Measurements from ENCODE around the gene DNAJA4.

Gene DNAJA4

DNA sequence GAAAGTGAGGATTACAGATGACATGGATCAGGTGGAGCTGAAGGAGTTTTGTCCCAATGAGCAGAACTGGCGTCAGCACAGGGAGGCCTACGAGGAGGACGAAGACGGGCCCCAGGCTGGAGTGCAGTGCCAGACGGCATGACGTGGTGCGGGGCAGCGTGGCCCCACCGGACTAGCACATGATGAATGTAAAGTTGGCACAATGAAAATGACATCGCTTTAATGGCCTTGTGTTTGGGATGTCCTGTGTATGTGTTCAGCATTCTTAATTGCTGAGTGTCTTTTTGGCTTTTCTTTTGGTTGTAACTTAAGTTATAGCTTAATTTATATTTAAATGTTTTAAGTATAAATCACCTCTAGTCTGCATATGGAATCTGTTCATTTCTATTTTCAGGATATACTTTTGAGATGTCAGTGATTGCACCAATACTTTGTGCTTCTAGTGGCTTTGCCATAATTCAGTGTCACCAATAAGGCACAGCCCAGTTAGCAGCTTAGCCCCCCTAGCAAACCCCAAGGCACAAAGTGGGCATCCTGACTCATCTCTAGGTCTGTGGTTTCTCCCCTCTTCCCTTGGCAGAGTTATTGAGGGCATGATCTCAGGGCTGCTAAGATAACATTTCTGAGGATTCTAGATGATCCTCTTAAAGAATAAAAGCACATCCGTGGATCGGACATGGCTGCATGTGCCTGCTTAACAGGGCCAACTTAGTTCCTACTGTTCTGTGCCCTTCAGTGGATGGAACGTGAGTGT lies 16.1 kb downstream of the DNAJA4 start:
- DNase-seq (ENCODE audit: low read depth) = no peak

GRCh38 chr15:78282324-78282723 lies 18.0 kb downstream of the DNAJA4 start:
- no peak for DNase-seq (ENCODE audit: low read depth)

- DNase-seq (ENCODE audit: low read depth) = no peak
These were observed 20.4 kb downstream of the DNAJA4 start for GRCh38 chr15:78284758-78285157.

DNA sequence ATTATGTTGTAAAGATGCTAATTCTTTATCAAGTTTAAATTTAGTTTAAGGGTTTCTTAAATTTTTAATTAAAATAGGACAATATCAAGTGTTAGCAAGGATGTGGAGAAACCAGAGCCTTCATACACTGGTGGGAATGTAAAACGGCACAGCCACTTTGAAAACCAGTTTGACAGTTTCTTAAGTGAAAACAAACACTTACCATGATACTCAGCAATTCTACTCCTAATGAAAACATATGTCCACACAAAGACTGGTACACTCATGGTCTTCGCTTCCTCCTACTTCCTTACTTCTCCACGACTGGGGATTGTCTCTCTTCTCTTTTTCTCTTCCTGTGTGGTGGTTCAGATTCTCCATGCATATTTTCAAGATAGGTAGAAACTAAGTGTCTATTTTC lies 25.9 kb downstream of the DNAJA4 start:
- no peak for DNase-seq (ENCODE audit: low read depth)

DNA sequence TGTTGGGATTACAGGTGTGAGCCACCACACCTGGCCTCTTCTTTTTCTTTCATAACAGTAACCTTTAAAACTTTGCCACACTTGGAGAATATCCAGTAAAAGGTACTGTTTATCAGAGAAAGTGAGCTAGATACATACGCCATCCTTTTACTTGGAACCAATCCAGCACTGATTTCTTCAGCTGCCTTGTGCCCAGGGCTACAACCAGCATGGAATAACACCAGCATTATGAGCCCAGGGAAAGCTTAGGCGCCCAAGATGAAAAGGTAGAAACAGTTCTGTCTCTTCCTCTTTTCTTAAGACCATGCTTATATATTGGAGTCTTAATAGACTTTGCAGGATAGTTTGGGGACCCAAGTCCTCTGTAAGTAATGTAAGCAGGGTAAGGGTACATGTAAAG lies 26.7 kb downstream of the DNAJA4 start:
- DNase-seq (ENCODE audit: low read depth) = no peak

DNA sequence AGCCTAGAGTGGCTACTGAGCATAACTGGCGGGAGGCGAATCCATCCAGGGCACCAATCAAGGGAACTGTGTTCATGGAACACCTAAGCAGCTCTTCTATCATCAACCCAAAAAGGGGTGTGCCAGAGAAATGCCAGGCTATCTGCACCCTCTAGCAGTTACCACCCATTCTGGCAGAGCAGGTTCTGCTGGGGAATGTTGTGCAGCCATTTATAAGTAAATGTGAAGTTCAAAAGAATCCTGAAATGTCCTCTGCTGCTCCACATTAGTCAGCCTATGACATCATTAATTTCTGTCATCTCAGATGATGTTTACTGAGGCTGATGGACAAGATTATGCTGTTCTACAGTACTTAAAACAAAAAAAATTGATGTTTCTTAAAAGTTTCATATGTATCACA lies 27.3 kb downstream of the DNAJA4 start:
- no peak for DNase-seq (ENCODE audit: low read depth)

DNA sequence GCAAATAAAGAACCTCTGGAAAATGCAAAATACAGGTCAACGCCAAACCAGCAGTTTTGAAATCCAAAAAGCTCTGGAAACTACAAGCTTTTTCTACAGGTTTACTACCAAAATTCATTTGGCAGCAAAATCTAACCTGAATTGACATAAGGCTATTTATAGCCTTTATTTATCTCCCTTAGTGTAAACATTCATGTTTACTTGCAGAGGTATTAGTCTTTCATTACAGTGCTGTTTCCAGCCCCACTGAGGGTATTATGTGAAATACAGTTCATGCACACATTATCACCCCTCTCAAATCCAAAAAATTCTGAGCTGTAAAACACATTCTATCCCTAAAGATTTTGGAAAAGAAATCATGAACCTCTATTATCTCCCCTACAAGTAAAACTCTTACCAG lies 27.9 kb downstream of the DNAJA4 start:
- DNase-seq (ENCODE audit: low read depth) = no peak

DNA sequence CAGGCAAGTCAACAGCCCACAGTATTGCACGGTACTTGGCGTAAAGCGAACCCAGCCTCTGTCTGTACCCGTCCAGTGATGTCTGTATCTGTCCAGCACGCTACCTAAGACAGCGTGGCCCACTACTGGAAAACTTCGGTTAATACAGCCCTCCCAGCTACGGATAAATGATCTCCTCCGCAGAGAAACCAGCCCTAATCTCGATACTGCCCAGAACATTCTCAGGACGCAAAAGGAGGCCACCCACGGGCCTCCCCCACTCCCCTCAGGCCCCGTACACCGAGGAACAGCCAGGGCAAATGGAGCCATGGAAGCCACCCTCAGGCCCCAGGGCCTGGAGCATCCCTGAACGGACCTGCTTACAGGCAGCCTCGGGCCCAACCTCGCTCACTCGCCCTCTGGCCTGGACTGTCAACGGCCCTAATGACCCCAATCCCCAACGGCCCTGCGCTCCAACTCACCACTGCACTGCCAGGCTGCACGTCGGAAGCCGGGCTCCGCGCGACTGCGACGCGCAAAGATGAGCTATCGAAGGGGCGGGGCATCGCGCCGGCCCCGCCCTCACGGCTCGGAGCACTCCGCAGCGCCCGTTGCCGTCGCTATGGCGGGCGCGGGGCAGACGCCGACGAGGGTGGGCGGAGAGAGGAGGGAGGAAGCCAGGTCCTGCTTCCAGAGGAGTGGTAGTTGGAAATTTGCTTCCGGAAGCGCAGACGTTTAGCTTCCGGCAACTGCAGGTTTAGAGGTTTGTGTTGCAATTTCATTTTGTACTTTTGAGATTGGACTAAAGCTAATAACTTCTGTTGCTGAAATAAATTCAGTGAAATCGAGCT lies 35.0 kb downstream of the DNAJA4 start, which contains the start of gene SKIC8:
SKIC8 (minus strand) TSS at position 509 of the 830 bp plus-strand sequence. CDS start 3,923 bp downstream, outside the sequence.
- DNase-seq (ENCODE audit: low read depth) = peak; percentile 81

DNA sequence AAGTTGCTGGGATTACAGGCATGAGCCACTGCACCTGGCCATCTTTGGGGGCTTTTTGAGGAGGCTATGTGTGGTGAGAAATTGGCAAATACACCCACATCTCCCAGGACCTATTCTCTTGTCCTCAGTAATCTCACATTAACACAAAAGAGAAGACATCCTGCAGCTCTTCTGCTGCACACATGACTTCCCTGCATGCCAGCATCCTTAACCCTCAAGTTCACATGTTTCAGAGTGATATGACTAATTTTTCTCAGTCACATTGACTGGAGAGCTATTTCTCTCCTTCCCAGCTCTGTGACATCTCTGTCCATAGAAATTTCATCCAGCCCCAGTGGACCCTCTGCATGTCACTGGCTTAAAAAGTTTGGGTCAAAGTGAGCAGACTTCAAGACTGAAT lies 37.0 kb downstream of the DNAJA4 start:
- no peak for DNase-seq (ENCODE audit: low read depth)

DNA sequence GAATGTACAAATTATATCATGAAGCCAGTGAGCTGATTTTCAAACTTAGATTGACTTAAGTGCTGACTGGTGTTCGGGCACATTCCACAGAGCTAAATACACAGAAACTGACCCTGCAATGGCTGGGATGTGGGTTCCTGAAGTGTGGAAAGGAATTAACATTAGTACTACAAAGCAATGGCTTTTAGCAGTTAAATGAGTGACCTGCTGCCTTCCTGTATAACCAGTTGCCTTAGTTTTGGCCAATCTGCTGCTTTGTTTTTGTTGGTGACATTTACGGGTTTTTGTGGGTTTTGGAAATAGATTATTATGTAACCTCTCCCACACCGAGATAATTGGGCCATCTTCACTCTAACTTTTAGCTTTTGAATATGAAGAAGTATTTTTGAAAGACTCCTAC lies 37.5 kb downstream of the DNAJA4 start:
- no peak for DNase-seq (ENCODE audit: low read depth)

DNA sequence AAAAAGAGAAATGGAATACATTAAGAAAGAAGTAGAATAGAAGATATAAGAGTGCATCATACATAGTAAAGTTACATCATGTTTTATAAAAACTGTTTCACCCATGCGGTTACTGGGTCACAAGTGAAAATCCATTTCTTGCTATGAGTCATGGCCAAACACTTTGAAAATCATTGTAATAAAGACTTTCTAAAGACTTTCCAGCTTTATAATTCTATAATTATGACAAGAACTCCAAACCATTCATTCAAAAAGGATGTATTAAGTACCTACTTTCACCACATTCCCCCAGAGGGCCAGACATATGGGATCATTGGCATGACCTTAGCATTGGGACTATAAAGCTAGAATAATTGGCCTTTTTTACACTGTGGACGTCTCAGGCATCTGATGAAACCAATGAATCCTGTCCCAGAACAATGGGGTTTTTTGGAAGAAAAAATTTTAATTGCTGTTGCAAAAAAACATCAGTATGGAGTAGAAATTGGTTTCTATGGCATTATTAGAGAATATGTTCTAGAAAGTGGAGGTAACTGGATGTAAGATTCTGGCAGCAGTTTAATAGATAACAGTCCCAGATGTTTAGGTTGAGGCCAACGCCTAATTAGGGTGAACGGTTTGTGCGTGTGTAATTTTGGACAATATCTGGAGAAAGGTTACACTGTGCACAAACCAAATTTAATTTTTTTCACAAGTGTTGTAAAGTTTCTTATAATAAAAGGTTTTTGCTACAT lies 38.4 kb downstream of the DNAJA4 start:
- DNase-seq (ENCODE audit: low read depth) = no peak

DNA sequence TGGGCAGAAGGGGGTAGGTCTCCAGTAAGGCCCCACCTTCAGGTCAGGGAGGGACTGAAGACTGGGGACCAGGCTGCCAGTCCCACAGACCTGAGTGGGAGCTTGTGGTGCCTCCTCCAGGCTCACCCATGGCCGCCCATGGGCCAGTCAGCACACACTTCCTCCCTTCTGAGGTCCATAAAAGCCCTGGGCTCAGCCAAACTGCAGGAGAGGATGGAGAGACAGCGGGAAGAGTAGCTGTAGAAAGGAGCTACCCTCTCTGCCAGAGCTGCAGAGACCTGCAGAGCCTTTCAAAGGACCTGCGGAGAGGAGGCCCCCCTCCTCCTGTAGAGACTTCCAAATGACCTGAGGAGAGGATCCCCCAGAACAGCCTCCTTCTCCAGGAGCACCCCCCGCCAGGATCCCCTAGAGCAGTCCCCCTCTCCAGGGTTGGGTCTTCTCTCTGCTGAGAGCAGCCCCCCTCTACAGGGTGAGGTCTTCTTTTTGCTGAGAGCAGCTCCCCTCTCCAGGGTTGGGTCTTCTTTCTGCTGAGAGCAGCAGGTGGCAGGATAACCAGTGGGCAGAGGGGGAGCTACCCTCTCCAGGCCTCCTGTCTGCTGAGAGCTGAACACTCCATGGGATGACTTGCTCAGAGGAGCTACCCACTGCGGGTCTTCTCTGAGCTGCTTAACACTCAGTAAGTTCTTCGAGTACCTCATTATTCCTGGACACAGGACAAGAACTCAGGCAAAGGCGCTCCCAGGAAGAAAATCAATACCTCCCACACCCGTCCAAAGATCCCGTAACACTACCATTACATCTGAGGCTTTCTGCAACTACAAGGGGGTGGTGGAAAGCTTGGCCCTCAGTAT lies 40.1 kb downstream of the DNAJA4 start:
- no peak for DNase-seq (ENCODE audit: low read depth)

DNA sequence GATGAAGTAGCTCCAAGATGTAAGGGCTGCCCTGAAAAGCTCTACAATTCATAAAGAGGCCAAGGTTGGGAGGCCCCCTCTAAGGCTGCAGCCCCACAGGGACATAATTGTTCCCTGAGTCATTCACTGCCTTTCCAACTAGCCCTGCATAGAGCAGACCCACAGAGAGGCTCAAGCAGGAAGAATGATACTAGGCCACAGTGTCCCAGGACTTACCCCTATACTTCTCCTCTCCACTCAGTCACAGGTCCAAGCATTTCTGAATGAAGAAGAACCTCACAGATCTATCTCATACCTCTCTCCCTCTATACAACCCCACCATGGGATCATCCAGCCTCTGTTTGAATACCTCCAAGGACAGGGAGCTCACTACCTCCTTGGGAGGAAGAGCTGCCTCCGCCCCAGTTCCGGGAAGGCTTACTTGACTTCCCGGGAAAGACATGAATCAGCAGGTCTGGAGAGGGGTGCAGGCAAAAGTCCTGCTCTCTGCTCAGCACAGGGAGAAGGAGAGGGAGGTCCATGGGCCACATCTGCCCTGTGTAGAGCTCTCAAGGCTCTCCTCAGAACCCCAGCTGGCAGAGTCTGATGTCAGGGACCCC lies 41.9 kb downstream of the DNAJA4 start:
- DNase-seq (ENCODE audit: low read depth) = no peak

DNA sequence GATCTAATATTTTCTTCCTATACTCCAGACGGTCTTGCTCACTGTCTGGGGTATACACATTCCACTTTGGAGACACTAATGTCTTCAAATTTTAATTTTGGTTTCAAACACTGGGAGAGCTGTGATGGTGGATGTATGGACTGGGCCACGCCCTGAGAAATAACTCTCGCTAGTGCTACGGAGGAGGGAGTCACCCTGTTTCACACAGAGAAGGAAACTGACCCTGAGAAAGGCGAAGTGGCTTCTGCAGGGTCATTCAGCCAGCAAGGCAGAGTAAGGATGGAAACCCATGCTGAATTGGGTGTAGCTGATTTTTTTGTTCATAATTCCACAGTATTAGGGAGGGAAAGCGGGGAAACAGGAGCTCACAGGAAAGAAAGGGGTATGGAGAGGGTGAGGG lies 43.6 kb downstream of the DNAJA4 start:
- no peak for DNase-seq (ENCODE audit: low read depth)

- DNase-seq (ENCODE audit: low read depth) = no peak
These were observed 44.2 kb downstream of the DNAJA4 start for GRCh38 chr15:78308422-78309032.

DNA sequence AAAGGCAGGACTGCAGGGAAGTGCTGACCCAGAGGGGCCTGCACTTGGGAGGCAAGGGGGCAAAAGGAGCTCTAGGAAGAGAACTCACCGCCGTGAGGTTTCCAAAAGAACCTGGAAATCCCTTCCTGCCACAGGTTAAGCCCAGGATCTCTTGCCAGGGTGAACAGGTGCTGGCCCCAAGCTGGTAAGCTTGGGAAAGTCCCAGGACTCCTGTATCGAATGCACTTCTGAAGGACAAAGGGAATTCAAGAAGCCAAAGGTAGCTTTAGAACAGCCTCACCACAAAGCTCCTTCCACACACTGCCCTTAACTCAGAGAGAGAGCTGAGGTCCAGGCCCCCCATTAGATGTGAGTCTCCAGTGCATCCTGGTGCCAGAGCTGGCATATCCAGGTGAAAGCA lies 46.9 kb downstream of the DNAJA4 start:
- DNase-seq (ENCODE audit: low read depth) = no peak

- DNase-seq (ENCODE audit: low read depth) = no peak
These were observed 48.2 kb downstream of the DNAJA4 start for GRCh38 chr15:78312536-78312935.

DNA sequence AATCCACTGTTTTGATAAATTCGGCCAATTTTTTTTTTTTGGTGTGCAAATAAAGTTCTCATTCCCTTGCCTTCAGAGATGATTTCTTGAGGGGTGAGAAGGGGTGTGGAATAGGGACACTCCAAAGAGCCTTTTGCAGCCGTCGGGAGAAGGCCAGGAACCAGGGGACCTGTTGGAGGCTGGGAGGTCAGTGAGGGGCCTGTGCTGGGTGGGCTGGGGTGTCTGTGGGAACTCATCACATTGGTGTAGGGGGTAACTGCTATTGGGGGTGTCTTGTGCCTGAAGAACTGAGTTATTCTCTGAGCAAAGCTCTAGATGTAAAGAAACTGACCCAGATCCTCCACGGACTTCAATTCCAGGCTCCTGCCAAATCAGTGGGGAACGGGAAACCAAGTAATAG lies 48.6 kb downstream of the DNAJA4 start:
- no peak for DNase-seq (ENCODE audit: low read depth)

- no peak for DNase-seq (ENCODE audit: low read depth)
These were observed 49.0 kb downstream of the DNAJA4 start for GRCh38 chr15:78313383-78313782.

DNA sequence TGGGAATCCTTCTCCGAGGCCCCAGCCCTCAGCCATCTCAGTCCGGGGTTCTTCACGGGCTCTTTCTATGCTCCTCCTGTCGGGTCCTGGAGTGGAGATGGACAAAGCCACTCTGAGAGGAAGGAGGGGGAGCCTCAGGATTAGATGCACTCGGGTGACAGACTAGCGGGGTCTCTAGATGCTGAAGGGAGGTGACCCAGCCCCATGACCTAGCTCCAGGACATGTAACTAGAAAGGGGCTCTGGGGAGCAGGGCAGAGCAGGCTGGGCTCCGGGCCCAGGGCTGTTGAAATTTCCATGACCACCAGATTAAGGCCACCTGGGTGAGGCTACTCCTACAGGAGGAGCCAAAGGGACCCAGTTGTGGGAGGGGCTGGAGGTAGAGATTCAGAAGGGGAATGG lies 49.8 kb downstream of the DNAJA4 start:
- DNase-seq (ENCODE audit: low read depth) = no peak
